Neural cell (in vitro differentiated cells): Measurements from ENCODE around the gene PTGDR2. TPM values are rescaled to one million over a fixed set of nuclear protein-coding genes. Genes with fewer than 3 reads are reported as not detected.

Source experiments
- H2AFZ ChIP-seq: fragments of 200-600, 300-800 bp; sonication (generic), shearing (Covaris generic); 2 replicates; pipeline ENCODE4 v1.6.0; 2014; ENCODE audit warnings: low read depth, mild to moderate bottlenecking, antibody characterized with exemption, low read length, moderate library complexity
- H3F3A ChIP-seq: fragments of 200-600 bp; shearing (Covaris generic); 2 replicates; pipeline ENCODE4 v1.6.1; 2016; ENCODE audit warnings: mild to moderate bottlenecking, moderate library complexity, mixed read lengths, antibody characterized with exemption, low read length; ENCODE audit not compliant: insufficient read depth, poor library complexity, severe bottlenecking
- H3K27ac ChIP-seq: fragments of 200-600, 300-800 bp; sonication (generic), shearing (Covaris generic); 2 replicates; pipeline ENCODE4 v1.5.1; 2014; ENCODE audit warnings: mild to moderate bottlenecking, low read length, moderate library complexity
- H3K27me3 ChIP-seq: fragments of 300-800, 200-600 bp; sonication (generic), shearing (Covaris generic); 2 replicates; pipeline ENCODE4 v1.6.0; 2014; ENCODE audit warnings: mild to moderate bottlenecking, low read depth, low read length, moderate library complexity; ENCODE audit not compliant: insufficient read depth
- H3K36me3 ChIP-seq: fragments of 300-800, 200-600 bp; sonication (generic), shearing (Covaris generic); 2 replicates; pipeline ENCODE4 v1.5.1; 2014; ENCODE audit warnings: mild to moderate bottlenecking, antibody characterized with exemption, low read length, moderate library complexity; ENCODE audit not compliant: insufficient read depth
- H3K4me2 ChIP-seq: fragments of 300-800, 200-600 bp; sonication (generic), shearing (Covaris generic); 2 replicates; pipeline ENCODE4 v1.6.0; 2014; ENCODE audit warnings: mild to moderate bottlenecking, low read length
- H3K4me3 ChIP-seq: fragments of 300-800, 200-600 bp; sonication (generic), shearing (Covaris generic); 2 replicates; pipeline ENCODE4 v1.5.1; 2014; ENCODE audit warnings: mild to moderate bottlenecking, low read length, moderate library complexity
- H3K79me2 ChIP-seq: fragments of 200-600 bp; shearing (Covaris generic); replicated peaks from 2 replicates; pipeline ENCODE4 v1.6.0; 2014; ENCODE audit warnings: mild to moderate bottlenecking, low read length, moderate library complexity; ENCODE audit not compliant: insufficient read depth
- H3K9ac ChIP-seq: fragments of 300-800, 200-600 bp; sonication (generic), shearing (Covaris generic); 2 replicates; pipeline ENCODE4 v1.6.1; 2016; ENCODE audit warnings: mild to moderate bottlenecking, low read length, mixed read lengths
- H3K9me2 ChIP-seq: fragments of 200-600 bp; shearing (Covaris generic); 2 replicates; pipeline ENCODE4 v1.6.1; 2016; ENCODE audit warnings: mild to moderate bottlenecking, low read length, mixed read lengths; ENCODE audit not compliant: insufficient read depth
- H3K9me3 ChIP-seq: fragments of 200-600, 300-800 bp; sonication (generic), shearing (Covaris generic); 2 replicates; pipeline ENCODE4 v1.6.1; 2016; ENCODE audit warnings: mild to moderate bottlenecking, mixed run types, low read length, moderate library complexity, mixed read lengths
- H4K20me1 ChIP-seq: fragments of 200-600 bp; shearing (Covaris generic); 2 replicates; pipeline ENCODE4 v1.6.1; 2016; ENCODE audit warnings: mild to moderate bottlenecking, mixed run types; ENCODE audit not compliant: insufficient read depth
- CTCF ChIP-seq: fragments of 450-650 bp; IDR thresholded peaks from 2 replicates; pipeline ENCODE4 v1.5.1; 2014; ENCODE audit warnings: antibody characterized with exemption, mild to moderate bottlenecking, moderate library complexity; ENCODE audit not compliant: poor library complexity, severe bottlenecking
- EP300 ChIP-seq: fragments of 450-650 bp; conservative IDR thresholded peaks from 2 replicates; pipeline ENCODE4 v1.6.1; 2014; ENCODE audit warnings: antibody characterized with exemption, mild to moderate bottlenecking, moderate library complexity; ENCODE audit not compliant: poor library complexity, severe bottlenecking
- EZH2 ChIP-seq: fragments of 200-600, 300-800 bp; shearing (Covaris generic), sonication (generic); IDR thresholded peaks from 2 replicates; pipeline ENCODE4 v1.6.1; 2014; ENCODE audit warnings: antibody characterized with exemption, low read length, borderline replicate concordance, mild to moderate bottlenecking; ENCODE audit not compliant: insufficient read depth, poor library complexity, severe bottlenecking
- MXI1 ChIP-seq: fragments of 450-650 bp; conservative IDR thresholded peaks from 2 replicates; pipeline ENCODE4 v1.6.1; 2014; ENCODE audit warnings: antibody characterized with exemption, mild to moderate bottlenecking; ENCODE audit not compliant: poor library complexity, severe bottlenecking
- POLR2AphosphoS5 ChIP-seq: IDR thresholded peaks from 2 replicates; pipeline ENCODE4 v1.6.1; 2012
- RAD21 ChIP-seq: fragments of 450-650 bp; conservative IDR thresholded peaks from 2 replicates; pipeline ENCODE4 v1.6.1; 2014; ENCODE audit warnings: antibody characterized with exemption, mild to moderate bottlenecking, moderate library complexity
- REST ChIP-seq: IDR thresholded peaks from 2 replicates; pipeline ENCODE4 v1.6.1; 2012; ENCODE audit warnings: borderline replicate concordance
- SMC3 ChIP-seq: fragments of 450-650 bp; conservative IDR thresholded peaks from 2 replicates; pipeline ENCODE4 v1.6.1; 2014; ENCODE audit warnings: antibody characterized with exemption, mild to moderate bottlenecking, moderate library complexity; ENCODE audit not compliant: poor library complexity
- TAF1 ChIP-seq: IDR thresholded peaks from 2 replicates; pipeline ENCODE4 v1.6.1; 2012; ENCODE audit warnings: low read depth
- polyA plus RNA-seq: library from polyadenylated mRNA; depleted of rRNA; stranded (reverse); fragments of >200 nt; gene quantifications from 2 replicates; pipeline ENCODE4 v1.2.3, GENCODE V29; 2014

Gene PTGDR2
- polyA plus RNA-seq, 1 donor from 2014 or later, result 0.51 TPM

GRCh38 chr11:60849641-60850520 lies 5.9 kb downstream of the PTGDR2 start:
- no peaks in the 10 kb centered on the region for H3K79me2 ChIP-seq
- H3K4me2 ChIP-seq, result no peak overlapping the region
- H3K27ac ChIP-seq, result no peak overlapping the region
- no peaks in the 10 kb centered on the region for H3K9me2 ChIP-seq
- no peak overlapping the region for H3K4me3 ChIP-seq
- TF ChIP-seq TAF1 (no peak), MXI1 (no peak), EP300 (no peak)
- no peaks in the 10 kb centered on the region for H4K20me1 ChIP-seq
- H3F3A ChIP-seq, result no peaks in the 10 kb centered on the region
- H3K9me3 ChIP-seq, result no peaks in the 10 kb centered on the region
- H3K36me3 ChIP-seq, result no peaks in the 10 kb centered on the region
- no peak overlapping the region for H2AFZ ChIP-seq
- H3K9ac ChIP-seq, result no peak overlapping the region
- no peaks in the 10 kb centered on the region for H3K27me3 ChIP-seq

- Histone ChIP-seq H3K9me2 (no peaks in the 10 kb centered on the region), H3K36me3 (no peaks in the 10 kb centered on the region), H2AFZ (no peak overlapping the region), H3K9me3 (no peaks in the 10 kb centered on the region), H3K27ac (no peak overlapping the region), H3K4me3 (no peak overlapping the region), H3K4me2 (no peak overlapping the region), H3K9ac (no peak overlapping the region), H3K27me3 (no peaks in the 10 kb centered on the region), H4K20me1 (no peaks in the 10 kb centered on the region), H3K79me2 (no peaks in the 10 kb centered on the region), H3F3A (no peaks in the 10 kb centered on the region)
- TF ChIP-seq SMC3 (no peak), REST (no peak), RAD21 (no peak)
Measured at GRCh38 chr11:60848714-60849151, 7.0 kb downstream of the PTGDR2 start.

GRCh38 chr11:60847896-60848295 lies 7.9 kb downstream of the PTGDR2 start:
- TF ChIP-seq SMC3 (no peak), POLR2AphosphoS5 (no peak), CTCF (no peak), REST (no peak), EZH2 (no peak)
- Histone ChIP-seq H3F3A (no peaks in the 10 kb centered on the region), H3K27ac (no peak overlapping the region), H3K36me3 (no peaks in the 10 kb centered on the region), H3K4me3 (no peak overlapping the region), H3K9me3 (no peaks in the 10 kb centered on the region), H3K79me2 (peaks cover 1% of the 10 kb centered on the region), H3K27me3 (no peaks in the 10 kb centered on the region), H3K9ac (no peak overlapping the region), H4K20me1 (no peaks in the 10 kb centered on the region), H3K4me2 (no peak overlapping the region), H3K9me2 (no peaks in the 10 kb centered on the region), H2AFZ (no peak overlapping the region)
